ENCODE measurements around the gene CCN5.

The CCN5 gene

GRCh38 chr20:44727651-44728050 lies 12.5 kb downstream of the CCN5 start:
- Histone ChIP-seq H3K27ac (replicated peaks) (no peak overlapping the region), H3K4me3 (replicated peaks; ENCODE audit: insufficient read depth, low read length) (no peak overlapping the region), H3K27me3 (ENCODE audit: insufficient read depth, poor library complexity, severe bottlenecking) (no peaks in the 10 kb centered on the region)
- DNase-seq (ENCODE audit: low read depth in 1 of 2, low spot score in 1 of 2): no peak
- TF ChIP-seq GABPA (IDR thresholded peaks at IDR 0.05; ENCODE audit: low read depth) (no peak), POLR2AphosphoS5 (IDR thresholded peaks at IDR 0.05; ENCODE audit: low read depth) (no peak), CTCF (IDR thresholded peaks at IDR 0.05; ENCODE audit: insufficient read depth, low read length) (no peak), SPI1 (IDR thresholded peaks at IDR 0.05; ENCODE audit: borderline replicate concordance, low read depth) (no peak)
- TF ChIP-seq, protein P1, sequence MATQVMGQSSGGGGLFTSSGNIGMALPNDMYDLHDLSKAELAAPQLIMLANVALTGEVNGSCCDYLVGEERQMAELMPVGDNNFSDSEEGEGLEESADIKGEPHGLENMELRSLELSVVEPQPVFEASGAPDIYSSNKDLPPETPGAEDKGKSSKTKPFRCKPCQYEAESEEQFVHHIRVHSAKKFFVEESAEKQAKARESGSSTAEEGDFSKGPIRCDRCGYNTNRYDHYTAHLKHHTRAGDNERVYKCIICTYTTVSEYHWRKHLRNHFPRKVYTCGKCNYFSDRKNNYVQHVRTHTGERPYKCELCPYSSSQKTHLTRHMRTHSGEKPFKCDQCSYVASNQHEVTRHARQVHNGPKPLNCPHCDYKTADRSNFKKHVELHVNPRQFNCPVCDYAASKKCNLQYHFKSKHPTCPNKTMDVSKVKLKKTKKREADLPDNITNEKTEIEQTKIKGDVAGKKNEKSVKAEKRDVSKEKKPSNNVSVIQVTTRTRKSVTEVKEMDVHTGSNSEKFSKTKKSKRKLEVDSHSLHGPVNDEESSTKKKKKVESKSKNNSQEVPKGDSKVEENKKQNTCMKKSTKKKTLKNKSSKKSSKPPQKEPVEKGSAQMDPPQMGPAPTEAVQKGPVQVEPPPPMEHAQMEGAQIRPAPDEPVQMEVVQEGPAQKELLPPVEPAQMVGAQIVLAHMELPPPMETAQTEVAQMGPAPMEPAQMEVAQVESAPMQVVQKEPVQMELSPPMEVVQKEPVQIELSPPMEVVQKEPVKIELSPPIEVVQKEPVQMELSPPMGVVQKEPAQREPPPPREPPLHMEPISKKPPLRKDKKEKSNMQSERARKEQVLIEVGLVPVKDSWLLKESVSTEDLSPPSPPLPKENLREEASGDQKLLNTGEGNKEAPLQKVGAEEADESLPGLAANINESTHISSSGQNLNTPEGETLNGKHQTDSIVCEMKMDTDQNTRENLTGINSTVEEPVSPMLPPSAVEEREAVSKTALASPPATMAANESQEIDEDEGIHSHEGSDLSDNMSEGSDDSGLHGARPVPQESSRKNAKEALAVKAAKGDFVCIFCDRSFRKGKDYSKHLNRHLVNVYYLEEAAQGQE (IDR thresholded peaks at IDR 0.05; ENCODE audit: insufficient replicate concordance, low read depth): no peak

DNA sequence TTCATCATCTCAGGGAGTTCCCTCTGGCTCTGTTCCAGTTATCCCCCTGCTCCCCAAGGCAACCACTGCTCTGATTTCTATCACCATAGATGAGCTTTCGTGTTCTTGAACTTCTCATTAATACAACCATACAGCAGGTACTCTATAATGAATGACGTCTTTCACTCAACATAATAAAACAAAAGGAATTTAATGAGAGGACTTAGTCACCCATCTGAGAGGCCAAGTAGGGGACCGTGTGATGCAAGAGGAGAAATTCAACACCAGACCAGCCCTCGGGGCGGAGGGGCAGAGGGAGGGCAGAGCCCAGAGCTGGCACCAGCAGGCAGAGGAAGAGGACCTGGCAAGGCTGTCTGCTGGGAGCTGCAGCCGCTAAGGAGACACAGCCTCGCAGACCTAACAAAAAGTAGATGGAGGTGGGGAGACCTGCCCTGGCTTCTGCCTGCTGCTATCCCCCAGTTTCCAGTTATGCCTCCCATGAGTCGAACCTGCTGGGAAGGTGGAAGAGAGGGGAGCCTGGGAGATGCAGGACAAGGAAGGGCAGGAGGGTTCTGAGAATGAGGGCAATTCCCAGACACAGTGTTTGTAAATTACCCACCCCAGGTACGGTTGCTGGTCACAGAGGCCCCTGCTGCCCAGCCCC lies 13.8 kb downstream of the CCN5 start:
- H3K27ac ChIP-seq (replicated peaks): no peak overlapping the region
- no peaks in the 10 kb centered on the region for H3K27me3 ChIP-seq (ENCODE audit: insufficient read depth, poor library complexity, severe bottlenecking)
- TF ChIP-seq SPI1 (IDR thresholded peaks at IDR 0.05; ENCODE audit: borderline replicate concordance, low read depth) (no peak), POLR2AphosphoS5 (IDR thresholded peaks at IDR 0.05; ENCODE audit: low read depth) (no peak), CTCF (IDR thresholded peaks at IDR 0.05; ENCODE audit: insufficient read depth, low read length) (no peak), GABPA (IDR thresholded peaks at IDR 0.05; ENCODE audit: low read depth) (no peak)
- TF ChIP-seq, protein P1 (IDR thresholded peaks at IDR 0.05; ENCODE audit: insufficient replicate concordance, low read depth): no peak
- DNase-seq (ENCODE audit: low read depth in 1 of 2, low spot score in 1 of 2): peak; percentile 13 to 65
- no peak overlapping the region for H3K4me3 ChIP-seq (replicated peaks; ENCODE audit: insufficient read depth, low read length)

- Histone ChIP-seq H3K27ac (replicated peaks) (no peak overlapping the region), H3K4me3 (replicated peaks; ENCODE audit: insufficient read depth, low read length) (no peak overlapping the region), H3K27me3 (ENCODE audit: insufficient read depth, poor library complexity, severe bottlenecking) (no peaks in the 10 kb centered on the region)
- TF ChIP-seq, protein P1 (IDR thresholded peaks at IDR 0.05; ENCODE audit: insufficient replicate concordance, low read depth): no peak
- no peak for TF ChIP-seq CTCF (IDR thresholded peaks at IDR 0.05; ENCODE audit: insufficient read depth, low read length)
- TF ChIP-seq SPI1 (IDR thresholded peaks at IDR 0.05; ENCODE audit: borderline replicate concordance, low read depth): no peak
- TF ChIP-seq POLR2AphosphoS5 (IDR thresholded peaks at IDR 0.05; ENCODE audit: low read depth): no peak
- no peak for TF ChIP-seq GABPA (IDR thresholded peaks at IDR 0.05; ENCODE audit: low read depth)
- DNase-seq (ENCODE audit: low read depth in 1 of 2, low spot score in 1 of 2): no peak
Measured at GRCh38 chr20:44730441-44730840, 15.3 kb downstream of the CCN5 start.

All from HL-60 (cell line).